GM18868 (cell line): ENCODE measurements around the gene GAB2.
"Not testable (repeated sequence)": the region's sequence is repeated elsewhere in the genome, so short reads cannot be mapped to it uniquely, and the experiment has no call there.

Experiments used
- ATAC-seq: cut with Tn5 transposase; IDR thresholded peaks from one replicate; pipeline ENCODE4 v1.9.1; 2021; ENCODE audit warnings: mild to moderate bottlenecking, moderate library complexity; ENCODE audit not compliant: unreplicated experiment

The GAB2 gene

GRCh38 chr11:78254268-78254667 is 163.4 kb downstream of the GAB2 start:
- no peak for ATAC-seq

GRCh38 chr11:78253797-78254196 is 163.8 kb downstream of the GAB2 start:
- ATAC-seq: no peak

DNA sequence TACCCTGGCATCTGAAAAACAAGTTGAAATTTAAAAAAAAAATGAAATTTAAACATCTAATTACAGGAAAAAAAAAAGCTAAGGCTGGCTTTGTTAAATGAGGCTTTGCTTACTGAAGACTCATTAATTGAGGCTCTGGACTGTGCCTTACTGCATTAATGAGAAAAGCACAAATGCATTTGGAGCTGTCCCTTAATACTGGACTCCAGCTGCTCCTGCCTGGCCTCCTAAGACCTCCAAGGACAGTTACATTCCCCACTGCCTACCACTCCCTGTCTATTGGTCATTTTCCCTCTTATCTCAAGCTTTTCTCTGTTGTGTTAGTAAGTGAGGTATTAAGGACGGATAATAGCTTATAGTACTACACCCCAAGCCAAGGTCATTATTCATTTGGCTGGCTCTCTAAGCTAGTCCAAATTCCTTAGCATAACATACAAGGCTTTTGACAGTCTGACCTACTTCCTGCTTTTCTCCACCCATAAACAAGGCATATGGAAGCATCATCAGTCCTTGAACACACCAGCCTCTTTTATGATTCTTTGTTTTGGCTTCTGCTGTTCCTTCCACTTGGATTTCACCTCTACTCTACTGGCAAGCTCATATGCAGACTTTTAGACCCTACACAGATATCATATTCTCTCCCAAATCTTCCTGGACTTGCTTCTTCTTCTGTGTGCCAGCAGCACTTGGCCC is 166.4 kb downstream of the GAB2 start:
- ATAC-seq: no peak

DNA sequence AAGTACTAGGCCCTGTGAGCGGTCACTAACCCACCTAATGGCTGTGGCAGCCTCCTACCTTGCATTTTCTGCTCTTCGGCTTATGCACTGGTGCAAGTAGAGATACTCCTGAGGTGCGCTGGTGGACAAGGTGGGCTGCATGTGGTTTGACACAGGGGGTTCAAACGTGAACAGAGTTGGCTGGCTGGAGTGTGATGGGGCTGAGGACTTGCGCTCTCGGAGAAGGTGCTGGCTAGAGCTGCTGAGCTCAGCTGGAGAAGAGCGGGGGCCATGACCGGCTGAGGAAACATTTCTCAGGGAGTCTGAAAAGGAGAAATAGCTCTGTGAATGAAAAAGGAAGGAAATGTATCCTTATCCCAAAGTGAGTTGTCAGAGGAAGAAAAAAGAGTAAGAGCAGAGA is 167.5 kb downstream of the GAB2 start:
- no peak for ATAC-seq

- ATAC-seq: no peak
These were observed 168.7 kb downstream of the GAB2 start for GRCh38 chr11:78248903-78249302.

DNA sequence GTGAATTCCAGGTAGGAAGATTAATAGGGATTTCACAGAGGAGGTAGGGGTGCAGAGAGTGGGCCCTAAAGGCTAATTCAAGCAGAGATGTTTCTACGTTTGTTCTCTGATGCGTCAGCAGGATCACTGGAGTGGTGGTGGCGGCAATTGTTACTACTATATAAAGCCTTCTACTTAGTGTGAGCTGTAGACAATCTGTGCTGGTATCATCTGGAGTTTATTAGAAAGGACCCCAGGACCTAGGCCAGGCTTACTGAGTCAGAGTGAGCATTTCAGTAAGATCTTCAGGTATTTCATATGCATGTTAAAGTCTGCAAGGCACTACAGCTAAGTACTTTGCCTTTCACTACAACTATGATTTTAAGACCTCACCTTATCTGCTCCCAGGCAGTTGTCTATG is 169.4 kb downstream of the GAB2 start:
- no peak for ATAC-seq

GRCh38 chr11:78244546-78245255 is 172.9 kb downstream of the GAB2 start:
- no peak for ATAC-seq

DNA sequence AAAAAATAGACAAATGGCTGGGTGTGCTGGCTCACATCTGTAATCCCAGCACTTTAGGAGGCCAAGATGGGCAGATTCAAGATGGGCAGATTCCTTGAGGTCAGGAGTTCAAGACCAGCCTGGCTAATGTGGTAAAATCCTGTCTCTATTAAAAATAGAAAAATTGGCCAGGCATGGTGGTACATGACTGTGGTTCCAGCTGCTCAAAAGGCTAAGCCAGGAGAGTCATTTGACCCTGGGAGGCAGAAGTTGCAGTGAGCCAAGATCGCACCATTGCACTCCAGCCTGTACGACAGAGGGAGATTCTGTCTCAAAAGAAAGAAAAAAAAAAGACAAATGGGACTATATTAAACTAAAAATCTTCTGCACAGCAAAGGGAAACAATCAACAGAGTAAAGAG is 173.5 kb downstream of the GAB2 start:
- no peak for ATAC-seq

DNA sequence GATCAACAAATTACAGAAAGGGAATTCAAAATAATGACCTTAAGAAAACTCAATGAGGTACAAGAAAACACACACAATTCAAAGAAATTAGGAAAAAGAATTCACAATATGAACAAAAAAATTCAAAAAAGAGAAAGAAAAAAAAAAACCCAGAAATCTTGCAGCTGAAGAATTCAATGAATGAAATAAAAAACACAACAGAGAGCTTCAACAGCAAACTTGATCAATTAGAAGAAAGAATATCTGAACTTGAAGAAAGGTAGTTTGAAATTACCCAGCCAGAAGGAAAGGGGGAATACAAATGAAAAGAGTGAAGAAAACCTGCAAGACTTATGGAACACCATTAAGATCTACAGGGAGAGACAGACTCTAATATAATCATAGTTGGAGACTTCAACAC is 176.1 kb downstream of the GAB2 start:
- no peak for ATAC-seq

- ATAC-seq: no peak
These were observed 177.8 kb downstream of the GAB2 start for GRCh38 chr11:78239781-78240180.

- no peak for ATAC-seq
These were observed 180.2 kb downstream of the GAB2 start for GRCh38 chr11:78237293-78238046.

GRCh38 chr11:78234006-78234405 is 183.6 kb downstream of the GAB2 start:
- no peak for ATAC-seq

GRCh38 chr11:78233046-78233445 is 184.6 kb downstream of the GAB2 start:
- not testable (repeated sequence) for ATAC-seq

DNA sequence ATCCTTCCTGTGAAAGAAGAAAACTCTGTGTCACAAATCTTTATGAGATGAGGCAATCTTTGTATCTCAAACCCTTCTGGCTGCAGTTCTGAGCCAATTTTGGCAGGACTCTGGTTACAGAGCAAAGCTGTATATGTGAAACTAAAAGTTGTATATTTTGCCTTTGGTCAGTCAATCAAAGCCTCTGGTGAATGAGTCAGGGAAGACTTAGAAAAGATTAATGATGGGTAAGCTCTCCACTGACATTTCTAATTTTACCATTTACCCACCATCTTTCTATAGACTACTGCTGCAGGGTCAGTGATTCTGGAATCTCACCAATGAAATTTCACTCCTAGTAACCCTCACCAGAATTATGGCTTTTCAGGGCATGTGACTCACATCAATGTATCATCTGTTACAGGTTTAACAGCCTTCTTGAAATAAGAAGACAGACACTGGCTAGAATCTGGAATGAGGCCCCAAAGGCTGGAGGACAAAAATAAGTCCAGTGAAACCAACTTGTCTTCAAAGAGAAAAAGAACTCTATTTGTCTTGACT is 185.6 kb downstream of the GAB2 start:
- no peak for ATAC-seq

DNA sequence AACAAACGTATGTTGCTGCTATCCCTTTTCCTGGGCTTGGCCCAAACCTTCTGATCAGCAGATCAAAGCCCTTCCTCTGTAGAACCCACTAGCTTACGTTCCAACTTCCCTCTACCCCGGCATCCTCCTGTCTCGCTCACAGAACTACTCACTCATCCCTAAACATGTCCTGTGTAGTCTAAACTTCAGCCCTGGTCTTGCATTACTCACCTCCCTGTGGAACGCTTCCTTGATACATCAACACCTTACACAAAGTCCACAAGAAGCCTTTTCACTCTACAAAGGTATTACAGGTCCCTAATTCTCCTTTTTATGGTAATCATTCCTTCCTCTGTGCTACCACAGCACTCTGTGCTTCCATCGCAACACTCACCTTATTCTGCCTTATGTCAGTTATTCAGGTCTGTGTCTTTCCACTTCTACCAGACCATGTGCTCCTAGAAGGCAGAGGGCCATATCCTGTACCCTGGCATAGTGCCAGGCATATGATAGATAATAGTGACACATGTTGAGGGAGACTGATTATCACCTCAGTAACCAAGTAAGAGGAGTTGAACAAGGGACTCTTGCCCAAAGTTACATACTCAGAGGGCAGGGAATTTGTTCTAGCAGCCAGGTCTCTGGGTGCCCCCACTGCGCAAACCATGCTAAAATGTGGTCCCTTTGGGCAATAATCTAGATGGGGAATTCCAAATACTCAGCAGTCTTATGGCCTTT is 187.3 kb downstream of the GAB2 start:
- ATAC-seq: no peak

DNA sequence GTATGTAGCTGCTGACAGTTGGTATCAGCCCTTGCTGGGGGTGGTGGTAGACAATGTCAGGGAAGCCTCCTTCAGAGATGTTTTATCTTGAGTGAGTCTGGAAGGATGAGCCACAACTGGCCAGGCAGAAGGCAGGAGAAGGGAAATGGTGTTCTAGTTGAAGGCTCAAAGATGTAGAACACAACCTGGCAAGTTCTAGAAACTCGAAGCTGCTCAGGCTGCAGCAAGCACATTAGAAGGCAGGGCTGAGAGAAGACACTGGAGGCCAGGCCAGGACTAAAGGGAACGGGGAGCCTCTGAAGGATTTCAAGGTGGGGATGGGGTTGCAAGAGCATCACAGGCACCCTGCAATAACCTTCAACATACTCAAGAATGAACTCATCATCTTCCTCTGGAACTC is 188.5 kb downstream of the GAB2 start:
- ATAC-seq: no peak

GRCh38 chr11:78228467-78228866 is 189.2 kb downstream of the GAB2 start:
- ATAC-seq: peak; percentile 49

GRCh38 chr11:78227921-78228320 is 189.7 kb downstream of the GAB2 start:
- ATAC-seq: peak; percentile 54

GRCh38 chr11:78226684-78227680 is 190.6 kb downstream of the GAB2 start:
- no peak for ATAC-seq

DNA sequence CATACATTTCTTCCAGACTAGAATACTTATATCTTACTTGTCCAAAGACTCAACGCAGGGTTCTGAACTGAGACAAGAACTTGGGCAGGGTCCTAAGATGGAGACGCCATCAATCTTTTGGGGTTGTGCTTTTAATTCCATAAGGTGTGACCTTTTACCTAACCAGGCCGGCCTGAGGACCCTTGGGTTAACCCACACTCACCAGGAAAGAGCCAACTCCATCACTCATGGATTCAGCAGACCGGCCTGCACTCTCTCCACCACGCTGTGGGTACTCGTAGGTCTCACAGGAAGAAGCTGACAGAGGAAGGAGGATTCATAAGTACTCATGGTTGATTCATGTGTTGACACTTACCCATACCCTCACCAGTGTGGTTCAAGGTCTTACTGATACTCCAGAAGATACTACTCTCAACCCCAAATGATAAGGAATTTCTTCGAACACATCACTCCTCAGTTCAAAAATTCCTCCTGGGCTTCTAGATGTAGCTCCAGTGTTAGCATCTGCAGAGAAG is 192.7 kb downstream of the GAB2 start:
- no peak for ATAC-seq
